K562 (cell line): ENCODE data around the gene FRMD4A. TPM values are rescaled to one million over a fixed set of nuclear protein-coding genes. Genes with fewer than 3 reads are reported as not detected.
"Not testable (repeated sequence)": the region's sequence is repeated elsewhere in the genome, so short reads cannot be mapped to it uniquely, and the experiment has no call there.

ENCODE experiments used
- ATAC-seq: fragments of 200-7000 bp; cut with Tn5 transposase; 3 replicates; pipeline ENCODE4 v1.9.1; 2020; ENCODE audit warnings: moderate library complexity
- BruUV-seq: library from RNA; stranded (reverse); fragments of 400-500 nt; replicated peaks from 2 replicates; lab custom pipeline; 2021; lab: Mats Ljungman, UMichigan
- CTCF ChIA-PET: fragments of 300-600 bp; formaldehyde crosslinking; extraction: SDS; loops from one replicate; lab custom pipeline; 2021; ENCODE audit warnings: low intra/inter-chr PET ratio; lab: Yijun Ruan, JAX
- POLR2A ChIA-PET: fragments of 300-600, 350-650 bp; sonication (Branson Sonifier 250); formaldehyde crosslinking; extraction: SDS; loops from one replicate; lab custom pipeline; 2021; ENCODE audit warnings: antibody characterized with exemption, inconsistent platforms; lab: Yijun Ruan, JAX
- DNase-seq, 4 experiments: peaks; one replicate each; pipeline versions ENCODE4 v3.0.0 to v3.0.0-alpha.2; 2011 to 2018; ENCODE audit warnings: low spot score in 3 of 4, mixed read lengths in 3 of 4; ENCODE audit errors: extremely low read depth in 1 of 4
- FAIRE-seq: peaks from 2 replicates; lab custom pipeline; 2011; peaks lifted over from hg19 to GRCh38; lab: Jason Lieb, UNC
- H2AFZ ChIP-seq: 2 replicates; pipeline ENCODE4 v1.6.0; 2011; ENCODE audit warnings: low read depth, low read length, control low read depth, inconsistent platforms
- H3K27ac ChIP-seq: fragments of 200-600 bp; 3 replicates; pipeline ENCODE4 v1.8.0; 2011; ENCODE audit warnings: low read depth, mild to moderate bottlenecking, control low read depth, inconsistent platforms, low read length, moderate library complexity, mixed read lengths; ENCODE audit errors: extremely low read depth
- H3K27me3 ChIP-seq, 2 experiments: fragments of 300-600 bp in 1 of 2; 2 replicates in 1 of 2; 3 replicates in 1 of 2; pipeline versions ENCODE4 v1.6.0 to v1.8.0; 2011; ENCODE audit warnings: inconsistent platforms in 2 of 2, low read length in 2 of 2, mild to moderate bottlenecking in 1 of 2, mixed read lengths in 1 of 2, moderate library complexity in 1 of 2; ENCODE audit not compliant: control insufficient read depth in 2 of 2, insufficient read depth in 2 of 2
- H3K36me3 ChIP-seq: fragments of 300-600 bp; 3 replicates; pipeline ENCODE4 v1.8.0; 2011; ENCODE audit warnings: mild to moderate bottlenecking, low read length, inconsistent platforms; ENCODE audit not compliant: control insufficient read depth, insufficient read depth
- H3K4me1 ChIP-seq, 2 experiments: fragments of 200-600 bp in 1 of 2; replicated peaks in 1 of 2; 2 replicates in 1 of 2; 3 replicates in 1 of 2; pipeline versions ENCODE4 v1.5.1 to v1.8.0; 2011; ENCODE audit warnings: inconsistent platforms in 2 of 2, low read length in 2 of 2, mild to moderate bottlenecking in 1 of 2, mixed read lengths in 1 of 2, moderate library complexity in 1 of 2; ENCODE audit not compliant: control insufficient read depth in 2 of 2, insufficient read depth in 2 of 2
- H3K4me2 ChIP-seq: 2 replicates; pipeline ENCODE4 v1.6.1; 2011; ENCODE audit warnings: low read length, control low read depth, inconsistent platforms, mixed read lengths; ENCODE audit not compliant: insufficient read depth
- H3K4me3 ChIP-seq: fragments of 200-600 bp; sonication (generic), shearing (Covaris generic); 2 replicates; pipeline ENCODE4 v1.5.1; 2016; ENCODE audit warnings: control low read depth, inconsistent platforms
- H3K79me2 ChIP-seq: fragments of 200-600 bp; 3 replicates; pipeline ENCODE4 v1.8.0; 2011; ENCODE audit warnings: low read length, inconsistent platforms; ENCODE audit not compliant: control insufficient read depth, insufficient read depth
- H3K9ac ChIP-seq, 2 experiments: 2 replicates each; pipeline versions ENCODE4 v1.6.0 to v1.6.1; 2011; ENCODE audit warnings: low read depth in 2 of 2, low read length in 2 of 2, control low read depth in 1 of 2, inconsistent platforms in 1 of 2, mild to moderate bottlenecking in 1 of 2, mixed read lengths in 1 of 2; ENCODE audit not compliant: insufficient read depth in 1 of 2
- H3K9me1 ChIP-seq: one replicate; pipeline ENCODE4 v1.6.0; 2011; ENCODE audit warnings: inconsistent platforms, mild to moderate bottlenecking, low read length, moderate library complexity; ENCODE audit not compliant: control insufficient read depth, insufficient read depth
- H3K9me3 ChIP-seq: replicated peaks from 2 replicates; pipeline ENCODE4 v1.5.1; 2011; ENCODE audit warnings: low read depth, low read length, inconsistent platforms; ENCODE audit not compliant: control insufficient read depth, insufficient read depth
- H4K20me1 ChIP-seq: replicated peaks from 2 replicates; pipeline ENCODE4 v1.6.1; 2011; ENCODE audit warnings: low read length, inconsistent platforms, mixed read lengths; ENCODE audit not compliant: control insufficient read depth, insufficient read depth
- FOSL1 ChIP-seq: fragments of 200-800 bp; sonication (Bioruptor generic); conservative IDR thresholded peaks from 2 replicates; pipeline ENCODE4 v1.6.1; 2016; ENCODE audit warnings: missing genetic modification characterization, missing compliant biosample characterization
- SREBF1 ChIP-seq: fragments of 150-350 bp; IDR thresholded peaks from 2 replicates; pipeline ENCODE4 v1.6.1; 2014; ENCODE audit warnings: antibody characterized with exemption, low read depth, low read length, borderline replicate concordance
- SRSF1 ChIP-seq: fragments of 200-400 bp; formaldehyde crosslinking; IDR thresholded peaks from 2 replicates; pipeline ENCODE4 v1.6.1; 2017; ENCODE audit warnings: mild to moderate bottlenecking, low read depth, low read length, moderate library complexity
- WGBS: fragments of 100-300 bp; shearing (Covaris generic); methylation state at CpG from one replicate; pipeline ENCODE4 v1.1.6; 2016; ENCODE audit warnings: low coverage, mixed read lengths; ENCODE audit not compliant: insufficient coverage; ENCODE audit errors: missing lambda C conversion rate; 5-methylcytosine and 5-hydroxymethylcytosine counted together
- in situ Hi-C: fragments of 300-500 bp; cut with MboI; formaldehyde crosslinking; loops from 4 replicates; pipeline ENCODE4 v1.15.0; 2018; ENCODE audit warnings: inconsistent platforms, mixed read lengths
- intact Hi-C: fragments of 100-400 bp; cut with micrococcal nuclease; formaldehyde crosslinking; loops from 2 replicates; pipeline ENCODE4 v1.14.2; 2022
- polyA plus RNA-seq, 8 experiments: library from polyadenylated mRNA; depleted of rRNA in 4 of 8; stranded (reverse) in 5 of 8; unstranded in 3 of 8; fragments of >200 nt; fragmentation: Nextera tagmentation in 2 of 8; fragmentation: Illumina TruSeq in 1 of 8; extraction: Ambion mirVana in 2 of 8; extraction: Trizol in 1 of 8; gene quantifications; 2 replicates each; pipeline versions ENCODE4 v1.2.1 to v1.2.3, GENCODE V29; 2011 to 2014; ENCODE audit warnings: inconsistent platforms in 1 of 8, missing spikeins in 1 of 8
- total RNA-seq, 7 experiments: library from RNA; depleted of rRNA in 6 of 7; stranded (reverse); fragments of >200 nt in 6 of 7; fragmentation: Illumina TruSeq in 2 of 7; extraction: Trizol in 2 of 7; gene quantifications; 2 replicates each; pipeline versions ENCODE4 v1.2.1 to v1.2.3, GENCODE V29; 2011 to 2021; ENCODE audit warnings: low replicate concordance in 1 of 7

FRMD4A gene
- total and polyA plus RNA-seq, 9 of the 15 experiments (the other 6 are each of a cell fraction or from before 2014, with no cell fraction given): 0.80 to 5.2 (median 3.0) TPM

- TF ChIP-seq FOSL1 (tag): no peak
- no peak for TF ChIP-seq SREBF1
- TF ChIP-seq SRSF1: no peak
Observed at GRCh38 chr10:13767676-13768178, 563.0 kb downstream of the FRMD4A start (continued).

GRCh38 chr10:13767148-13767547 lies 563.6 kb downstream of the FRMD4A start:
- H3K9me3 ChIP-seq, CTCF ChIA-PET, DNase-seq, H3K4me3 ChIP-seq, BruUV-seq, H3K36me3 ChIP-seq, intact Hi-C loops, H3K4me1 ChIP-seq, H3K79me2 ChIP-seq, H3K9me1 ChIP-seq, FAIRE-seq, H3K27ac ChIP-seq, H3K9ac ChIP-seq, POLR2A ChIA-PET, ATAC-seq, H3K4me2 ChIP-seq, H4K20me1 ChIP-seq, H2AFZ ChIP-seq: not testable (repeated sequence)
- peaks cover 15 to 61% of the 10 kb centered on the region in 2 experiments for H3K27me3 ChIP-seq
- in situ Hi-C loops: loop anchor here (5.0 kb wide), 1 partner anchor 115 kb away; no protein-coding TSS in a partner anchor
- 3% methylated on average over 5 of the region's 5 CpGs for WGBS
